HG03045 (cell line): ENCODE results near the gene STK32B.
"Not testable (repeated sequence)": the region's sequence is repeated elsewhere in the genome, so short reads cannot be mapped to it uniquely, and the experiment has no call there.

Source experiments
- ATAC-seq: cut with Tn5 transposase; IDR thresholded peaks from one replicate; pipeline ENCODE4 v1.9.1; 2021; ENCODE audit warnings: mild to moderate bottlenecking, moderate library complexity; ENCODE audit not compliant: unreplicated experiment

Gene STK32B

GRCh38 chr4:5200513-5200912 is 149.2 kb downstream of the STK32B start:
- ATAC-seq = no peak

GRCh38 chr4:5203309-5203992 is 152.2 kb downstream of the STK32B start:
- no peak for ATAC-seq

- ATAC-seq = no peak
Measured at GRCh38 chr4:5203993-5204310, 152.7 kb downstream of the STK32B start.

- ATAC-seq = no peak
Measured at GRCh38 chr4:5204781-5205180, 153.5 kb downstream of the STK32B start.

- ATAC-seq = no peak
Measured at GRCh38 chr4:5206016-5206790, 154.9 kb downstream of the STK32B start.

GRCh38 chr4:5209862-5210261 is 158.6 kb downstream of the STK32B start:
- no peak for ATAC-seq

GRCh38 chr4:5211282-5211839 is 160.1 kb downstream of the STK32B start:
- no peak for ATAC-seq

- ATAC-seq = no peak
Measured at GRCh38 chr4:5212255-5213013, 161.2 kb downstream of the STK32B start.

GRCh38 chr4:5213087-5213595 is 161.9 kb downstream of the STK32B start:
- no peak for ATAC-seq

GRCh38 chr4:5215321-5215720 is 164.0 kb downstream of the STK32B start:
- no peak for ATAC-seq

- ATAC-seq = no peak
Measured at GRCh38 chr4:5217421-5217820, 166.1 kb downstream of the STK32B start.

- no peak for ATAC-seq
Measured at GRCh38 chr4:5218376-5219069, 167.2 kb downstream of the STK32B start.

GRCh38 chr4:5220028-5220427 is 168.7 kb downstream of the STK32B start:
- no peak for ATAC-seq

- ATAC-seq = no peak
Measured at GRCh38 chr4:5222047-5222446, 170.8 kb downstream of the STK32B start.

- ATAC-seq = no peak
Measured at GRCh38 chr4:5222951-5223350, 171.7 kb downstream of the STK32B start.

GRCh38 chr4:5224340-5224739 is 173.1 kb downstream of the STK32B start:
- ATAC-seq = no peak

- ATAC-seq = no peak
Measured at GRCh38 chr4:5232549-5232948, 181.3 kb downstream of the STK32B start.

GRCh38 chr4:5237086-5237660 is 185.9 kb downstream of the STK32B start:
- no peak for ATAC-seq

- ATAC-seq = no peak
Measured at GRCh38 chr4:5238173-5238572, 186.9 kb downstream of the STK32B start.

GRCh38 chr4:5247061-5247460 is 195.8 kb downstream of the STK32B start:
- ATAC-seq = not testable (repeated sequence)
